ENCODE results near the gene PRSS36.
A peak's percentile ranks its signal among the peaks of the same experiment; 100 is the strongest.

PRSS36 gene

GRCh38 chr16:31117384-31118222, 32.3 kb downstream of the PRSS36 start, which contains the start of gene KAT8:
KAT8 (plus strand) TSS chr16:31117664; CDS start chr16:31117682, 18 bp downstream.
- peak within 1 kb of the TSS; percentile 80 for H3K4me3 ChIP-seq (ENCODE audit: low read length)
- no peak for TF ChIP-seq CTCF (IDR thresholded peaks at IDR 0.05; ENCODE audit: insufficient read depth, low read depth, low read length, missing control alignments)
- peak; percentile 100 for DNase-seq (ENCODE audit: low read depth)

- no peak for DNase-seq (ENCODE audit: low read depth)
- TF ChIP-seq CTCF (IDR thresholded peaks at IDR 0.05; ENCODE audit: insufficient read depth, low read depth, low read length, missing control alignments), result no peak
- no peak overlapping the region for H3K4me3 ChIP-seq (ENCODE audit: low read length)
These were observed 35.4 kb downstream of the PRSS36 start for GRCh38 chr16:31114468-31114867.

GRCh38 chr16:31113121-31114120, 36.4 kb downstream of the PRSS36 start:
- TF ChIP-seq CTCF (IDR thresholded peaks at IDR 0.05; ENCODE audit: insufficient read depth, low read depth, low read length, missing control alignments), result no peak
- no peak overlapping the region for H3K4me3 ChIP-seq (ENCODE audit: low read length)
- DNase-seq (ENCODE audit: low read depth), result no peak

GRCh38 chr16:31112711-31113110, 37.2 kb downstream of the PRSS36 start:
- H3K4me3 ChIP-seq (ENCODE audit: low read length), result no peak overlapping the region
- DNase-seq (ENCODE audit: low read depth), result no peak
- no peak for TF ChIP-seq CTCF (IDR thresholded peaks at IDR 0.05; ENCODE audit: insufficient read depth, low read depth, low read length, missing control alignments)

- DNase-seq (ENCODE audit: low read depth), result no peak
- no peak for TF ChIP-seq CTCF (IDR thresholded peaks at IDR 0.05; ENCODE audit: insufficient read depth, low read depth, low read length, missing control alignments)
- no peak overlapping the region for H3K4me3 ChIP-seq (ENCODE audit: low read length)
These were observed 37.9 kb downstream of the PRSS36 start for GRCh38 chr16:31111881-31112466.

- no peak for DNase-seq (ENCODE audit: low read depth)
- no peak for TF ChIP-seq CTCF (IDR thresholded peaks at IDR 0.05; ENCODE audit: insufficient read depth, low read depth, low read length, missing control alignments)
- H3K4me3 ChIP-seq (ENCODE audit: low read length), result no peak overlapping the region
These were observed 39.5 kb downstream of the PRSS36 start for GRCh38 chr16:31110106-31111034.
